Uterus (tissue), 2 donors: Measurements from ENCODE around the gene TMEM272.

Experiments used
- CTCF ChIP-seq, 4 experiments: fragments of 200-600 bp in 2 of 4; fragments of 450-650 bp in 2 of 4; sonication (generic) in 2 of 4; IDR thresholded peaks; one replicate each; pipeline ENCODE4 v1.5.1; 2016 to 2019; ENCODE audit warnings: antibody characterized with exemption in 4 of 4, mild to moderate bottlenecking in 2 of 4, moderate library complexity in 1 of 4
- POLR2A ChIP-seq, 2 donors: fragments of 450-650 bp; IDR thresholded peaks; one replicate each; pipeline ENCODE4 v1.6.1; 2016; ENCODE audit warnings: antibody characterized with exemption in 2 of 2, mild to moderate bottlenecking in 1 of 2, moderate library complexity in 1 of 2

GRCh38 chr13:51873117-51873798, 28.3 kb upstream of the TMEM272 start:
- TF ChIP-seq CTCF (IDR thresholded peaks at IDR 0.05) (no peak), POLR2A (IDR thresholded peaks at IDR 0.05) (no peak)
